ENCODE results near the gene WNT2B. TPM values are rescaled to one million over a fixed set of nuclear protein-coding genes. Genes with fewer than 3 reads are reported as not detected.

Gene WNT2B
- total and polyA plus RNA-seq, 10 of the 15 experiments (the other 5 are each of a cell fraction or from before 2014, with no cell fraction given) = 0.02 to 1.1 (median 0.14) TPM

- Histone ChIP-seq H3K9ac (ENCODE audit: control insufficient read depth, insufficient read depth, low read length) (no peak overlapping the region), H3K4me2 (ENCODE audit: control insufficient read depth, insufficient read depth) (no peak overlapping the region), H3K79me2 (ENCODE audit: control insufficient read depth, insufficient read depth, low read length) (no peaks in the 10 kb centered on the region), H3K27ac (ENCODE audit: control insufficient read depth, insufficient read depth) (no peak overlapping the region), H3K4me3 (no peak overlapping the region), H2AFZ (ENCODE audit: control insufficient read depth, low read depth, low read length) (no peak overlapping the region), H3K9me3 (replicated peaks; ENCODE audit: control insufficient read depth, insufficient read depth, low read length) (no peaks in the 10 kb centered on the region), H3K27me3 (replicated peaks in 1 of 2; ENCODE audit: control insufficient read depth in 2 of 2, insufficient read depth in 2 of 2, low read length in 1 of 2) (no peaks in the 10 kb centered on the region), H4K20me1 (ENCODE audit: control insufficient read depth, insufficient read depth) (no peaks in the 10 kb centered on the region), H3K4me1 (ENCODE audit: control insufficient read depth, insufficient read depth, low read length) (no peaks in the 10 kb centered on the region), H3K36me3 (ENCODE audit: control insufficient read depth in 2 of 2, insufficient read depth in 2 of 2, low read length in 1 of 2) (no peaks in the 10 kb centered on the region)
- no peak for TF ChIP-seq SMAD1 (IDR thresholded peaks at IDR 0.05; ENCODE audit: low read depth, partially characterized antibody)
- no peak for TF ChIP-seq CBX3 (IDR thresholded peaks at IDR 0.05; ENCODE audit: borderline replicate concordance, low read depth)
- ChIA-PET CTCF (no interaction called here), POLR2A (no interaction called here), SMC1A (ENCODE audit: uncharacterized antibody, unreplicated experiment) (no interaction called here), RAD21 (ENCODE audit: unreplicated experiment) (no interaction called here)
- intact Hi-C loops (cut with micrococcal nuclease; ENCODE audit: unreplicated experiment) = no loop called here
- in situ Hi-C loops (cut with MboI) = no loop called here
- FAIRE-seq = no peak
- ATAC-seq = no peak
- no TSS peak for BruUV-seq (replicated peaks)
- WGBS (ENCODE audit: insufficient coverage, insufficient replicate concordance, low lambda C conversion rate, missing lambda C conversion rate) = 95% methylated on average over 1 of the region's 1 CpG
- DNase-seq (ENCODE audit: low read depth, low spot score) = no peak
These were observed 55.3 kb downstream of the WNT2B start for GRCh38 chr1:112564081-112564480.

- Histone ChIP-seq H3K9ac (ENCODE audit: control insufficient read depth, insufficient read depth, low read length) (no peak overlapping the region), H3K79me2 (ENCODE audit: control insufficient read depth, insufficient read depth, low read length) (no peaks in the 10 kb centered on the region), H3K36me3 (ENCODE audit: control insufficient read depth in 2 of 2, insufficient read depth in 2 of 2, low read length in 1 of 2) (no peaks in the 10 kb centered on the region), H3K4me3 (no peak overlapping the region), H2AFZ (ENCODE audit: control insufficient read depth, low read depth, low read length) (no peak overlapping the region), H3K9me3 (replicated peaks; ENCODE audit: control insufficient read depth, insufficient read depth, low read length) (no peaks in the 10 kb centered on the region), H3K4me1 (ENCODE audit: control insufficient read depth, insufficient read depth, low read length) (no peaks in the 10 kb centered on the region), H3K27ac (ENCODE audit: control insufficient read depth, insufficient read depth) (no peak overlapping the region), H4K20me1 (ENCODE audit: control insufficient read depth, insufficient read depth) (no peaks in the 10 kb centered on the region), H3K27me3 (replicated peaks in 1 of 2; ENCODE audit: control insufficient read depth in 2 of 2, insufficient read depth in 2 of 2, low read length in 1 of 2) (no peaks in the 10 kb centered on the region), H3K4me2 (ENCODE audit: control insufficient read depth, insufficient read depth) (no peak overlapping the region)
- intact Hi-C loops (cut with micrococcal nuclease; ENCODE audit: unreplicated experiment) (no loop called here), in situ Hi-C loops (cut with MboI) (no loop called here)
- ChIA-PET RAD21 (ENCODE audit: unreplicated experiment) (no interaction called here), SMC1A (ENCODE audit: uncharacterized antibody, unreplicated experiment) (no interaction called here), CTCF (no interaction called here), POLR2A (no interaction called here)
- WGBS (ENCODE audit: insufficient coverage, insufficient replicate concordance, low lambda C conversion rate, missing lambda C conversion rate) = 100% methylated on average over 1 of the region's 1 CpG
- DNase-seq (ENCODE audit: low read depth, low spot score) = no peak
- ATAC-seq = no peak
- FAIRE-seq = no peak
- no TSS peak for BruUV-seq (replicated peaks)
- TF ChIP-seq KAT2A (conservative IDR thresholded peaks at IDR 0.05; ENCODE audit: control insufficient read depth, low read depth, low read length) (no peak), MTA3 (IDR thresholded peaks at IDR 0.05; ENCODE audit: borderline replicate concordance, low read length) (no peak), ZBTB33 (IDR thresholded peaks at IDR 0.05) (no peak), ZNF217 (IDR thresholded peaks at IDR 0.05) (no peak), SREBF1 (IDR thresholded peaks at IDR 0.05; ENCODE audit: low read length) (no peak), ZNF384 (IDR thresholded peaks at IDR 0.05; ENCODE audit: borderline replicate concordance, low read depth, low read length) (no peak), EGR1 (IDR thresholded peaks at IDR 0.05; ENCODE audit: borderline replicate concordance in 1 of 2, low read depth in 2 of 2, low read length in 2 of 2) (no peak), GABPA (IDR thresholded peaks at IDR 0.05; ENCODE audit: low read depth) (no peak), BACH1 (IDR thresholded peaks at IDR 0.05; ENCODE audit: borderline replicate concordance) (no peak), FOS (IDR thresholded peaks at IDR 0.05; ENCODE audit: borderline replicate concordance, extremely low read depth, insufficient read length) (no peak)
- TF ChIP-seq, protein P1, sequence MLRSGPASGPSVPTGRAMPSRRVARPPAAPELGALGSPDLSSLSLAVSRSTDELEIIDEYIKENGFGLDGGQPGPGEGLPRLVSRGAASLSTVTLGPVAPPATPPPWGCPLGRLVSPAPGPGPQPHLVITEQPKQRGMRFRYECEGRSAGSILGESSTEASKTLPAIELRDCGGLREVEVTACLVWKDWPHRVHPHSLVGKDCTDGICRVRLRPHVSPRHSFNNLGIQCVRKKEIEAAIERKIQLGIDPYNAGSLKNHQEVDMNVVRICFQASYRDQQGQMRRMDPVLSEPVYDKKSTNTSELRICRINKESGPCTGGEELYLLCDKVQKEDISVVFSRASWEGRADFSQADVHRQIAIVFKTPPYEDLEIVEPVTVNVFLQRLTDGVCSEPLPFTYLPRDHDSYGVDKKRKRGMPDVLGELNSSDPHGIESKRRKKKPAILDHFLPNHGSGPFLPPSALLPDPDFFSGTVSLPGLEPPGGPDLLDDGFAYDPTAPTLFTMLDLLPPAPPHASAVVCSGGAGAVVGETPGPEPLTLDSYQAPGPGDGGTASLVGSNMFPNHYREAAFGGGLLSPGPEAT (IDR thresholded peaks at IDR 0.05; ENCODE audit: low read depth) = no peak
These were observed 57.0 kb downstream of the WNT2B start for GRCh38 chr1:112565800-112566199.
